Kidney (tissue), 14 donors: ENCODE measurements around the gene MYO15B. TPM values are rescaled to one million over a fixed set of nuclear protein-coding genes. Genes with fewer than 3 reads are reported as not detected.

Experiments used
- DNase-seq, 5 donors: peaks; one replicate each; pipeline ENCODE4 v3.0.0-alpha.2; 2013 to 2020
- FAIRE-seq: peaks from 2 replicates; lab custom pipeline; 2012; peaks lifted over from hg19 to GRCh38; lab: Jason Lieb, UNC
- H3K27ac ChIP-seq, 2 donors: one replicate each; pipeline ENCODE4 v1.7.0; 2013; ENCODE audit warnings: low read depth in 2 of 2, low read length in 2 of 2, inconsistent platforms in 1 of 2
- H3K27me3 ChIP-seq: one replicate; pipeline ENCODE4 v1.7.1; 2013; ENCODE audit warnings: low read length, inconsistent platforms; ENCODE audit not compliant: control insufficient read depth, insufficient read depth
- H3K36me3 ChIP-seq, 3 donors: one replicate each; pipeline versions ENCODE4 v1.7.0 to v1.7.1; 2013; ENCODE audit warnings: low read length in 3 of 3, control low read depth in 1 of 3, inconsistent platforms in 1 of 3; ENCODE audit not compliant: insufficient read depth in 3 of 3, control insufficient read depth in 2 of 3
- H3K4me1 ChIP-seq, 3 donors: one replicate each; pipeline versions ENCODE4 v1.7.0 to v1.7.1; 2013; ENCODE audit warnings: low read length in 3 of 3, inconsistent platforms in 1 of 3, low read depth in 1 of 3; ENCODE audit not compliant: control insufficient read depth in 2 of 3, insufficient read depth in 2 of 3
- H3K4me3 ChIP-seq, 3 donors: one replicate each; pipeline versions ENCODE4 v1.7.0 to v1.8.1; 2013; ENCODE audit warnings: low read length in 3 of 3, control low read depth in 1 of 3, inconsistent platforms in 1 of 3
- H3K9ac ChIP-seq, 3 donors: one replicate each; pipeline versions ENCODE4 v1.7.0 to v1.7.1; 2013; ENCODE audit warnings: low read length in 3 of 3, control low read depth in 1 of 3, inconsistent platforms in 1 of 3
- H3K9me3 ChIP-seq, 3 donors: one replicate each; pipeline versions ENCODE4 v1.7.0 to v1.7.1; 2013; ENCODE audit warnings: low read length in 3 of 3, control low read depth in 1 of 3, inconsistent platforms in 1 of 3; ENCODE audit not compliant: control insufficient read depth in 2 of 3, insufficient read depth in 1 of 3
- intact Hi-C: fragments of 100-400 bp; cut with DNase I; formaldehyde crosslinking; loops from one replicate; pipeline ENCODE4 v1.11.1; 2022
- polyA plus RNA-seq: library from polyadenylated mRNA; stranded (reverse); fragments of 350-450 nt; fragmentation: Illumina TruSeq; extraction: RNeasy Lipid Tissue Mini Kit (QIAGEN cat#74804); gene quantifications from one replicate; pipeline ENCODE4 v1.2.3, GENCODE V29; 2014; ENCODE audit warnings: low read depth, low replicate concordance; ENCODE audit not compliant: insufficient read depth
- total RNA-seq: library from RNA; stranded (reverse); fragmentation: NEBNext Ultra II Directional; extraction: Animal tissue kit (Norgen Biotek cat#: 25700); gene quantifications from one replicate; pipeline ENCODE4 v1.2.1, GENCODE V29; 2021
- TF ChIP-seq, protein P1 (sequence below): IDR thresholded peaks from 3 replicates; pipeline ENCODE4 v1.5.1; 2012; ENCODE audit warnings: mild to moderate bottlenecking, moderate library complexity, borderline replicate concordance; ENCODE audit not compliant: insufficient read depth; ENCODE audit errors: extremely low read depth
- donor health status: control.
- donor health status: control.
- donor health status: control.
- donor health status: control.
- donor health status: control.
- donor health status: DM: yes; HTN: yes; CAD: no.
- donor health status: Normal renal cell carcinoma (clear cell type).

Gene MYO15B
- total and polyA plus RNA-seq, 2 donors from 2014 or later, result 139 to 286 TPM

DNA sequence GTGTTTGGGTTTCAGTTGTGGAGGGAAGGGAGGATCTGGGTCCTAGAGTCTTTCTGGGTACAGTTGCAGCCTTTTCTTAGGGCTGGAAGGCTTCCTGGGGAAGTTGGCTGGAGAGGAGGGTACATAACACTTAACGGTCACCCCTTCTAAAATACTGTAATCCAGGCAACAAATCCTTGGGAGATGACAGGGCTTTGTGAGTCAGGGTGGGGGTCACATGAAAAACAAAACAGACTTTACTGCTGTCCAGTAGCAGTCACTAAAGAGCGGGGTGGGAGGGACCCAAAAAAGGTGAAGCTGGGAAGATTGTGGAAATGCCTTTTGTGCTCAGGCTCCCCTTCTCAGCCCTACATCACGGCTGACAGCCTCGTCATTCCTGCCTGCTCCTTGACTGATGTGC is 85.9 kb downstream of the MYO15B start:
- H3K9me3 ChIP-seq, result no peaks in the 10 kb centered on the region
- FAIRE-seq (no peak), DNase-seq (peak in 1 of 5 donors; percentile 0)
- TF ChIP-seq, protein P1, sequence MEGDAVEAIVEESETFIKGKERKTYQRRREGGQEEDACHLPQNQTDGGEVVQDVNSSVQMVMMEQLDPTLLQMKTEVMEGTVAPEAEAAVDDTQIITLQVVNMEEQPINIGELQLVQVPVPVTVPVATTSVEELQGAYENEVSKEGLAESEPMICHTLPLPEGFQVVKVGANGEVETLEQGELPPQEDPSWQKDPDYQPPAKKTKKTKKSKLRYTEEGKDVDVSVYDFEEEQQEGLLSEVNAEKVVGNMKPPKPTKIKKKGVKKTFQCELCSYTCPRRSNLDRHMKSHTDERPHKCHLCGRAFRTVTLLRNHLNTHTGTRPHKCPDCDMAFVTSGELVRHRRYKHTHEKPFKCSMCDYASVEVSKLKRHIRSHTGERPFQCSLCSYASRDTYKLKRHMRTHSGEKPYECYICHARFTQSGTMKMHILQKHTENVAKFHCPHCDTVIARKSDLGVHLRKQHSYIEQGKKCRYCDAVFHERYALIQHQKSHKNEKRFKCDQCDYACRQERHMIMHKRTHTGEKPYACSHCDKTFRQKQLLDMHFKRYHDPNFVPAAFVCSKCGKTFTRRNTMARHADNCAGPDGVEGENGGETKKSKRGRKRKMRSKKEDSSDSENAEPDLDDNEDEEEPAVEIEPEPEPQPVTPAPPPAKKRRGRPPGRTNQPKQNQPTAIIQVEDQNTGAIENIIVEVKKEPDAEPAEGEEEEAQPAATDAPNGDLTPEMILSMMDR, result no peak
- no peaks in the 10 kb centered on the region for H3K4me1 ChIP-seq
- H3K36me3 ChIP-seq, result peaks cover 3 to 47% (median 19%) of the 10 kb centered on the region in 3 donors
- intact Hi-C loops, result no loop called here
- H3K9ac ChIP-seq, result no peak overlapping the region
- H3K4me3 ChIP-seq, result no peak overlapping the region
- H3K27ac ChIP-seq, result no peak overlapping the region
- H3K27me3 ChIP-seq, result no peaks in the 10 kb centered on the region

Other genes with a start within 250 kb of the MYO15B start
- gene GRB2, start 182.1 kb upstream of the MYO15B start, total RNA-seq, result 119 TPM
- 65.3 TPM for gene GRB2, start 182.1 kb upstream of the MYO15B start, polyA plus RNA-seq
- gene TMEM94, start 131.2 kb upstream of the MYO15B start, total RNA-seq, result 82.6 TPM
- 49.6 TPM for gene TMEM94, start 131.2 kb upstream of the MYO15B start, polyA plus RNA-seq
- gene CASKIN2, start 72.3 kb upstream of the MYO15B start, total RNA-seq, result 98.6 TPM
- 25.0 TPM for gene CASKIN2, start 72.3 kb upstream of the MYO15B start, polyA plus RNA-seq
- 25.8 TPM for gene TSEN54, start 71.3 kb upstream of the MYO15B start, total RNA-seq
- gene TSEN54, start 71.3 kb upstream of the MYO15B start, polyA plus RNA-seq, result 33.8 TPM
- gene LLGL2, start 62.1 kb upstream of the MYO15B start, total RNA-seq, result 262 TPM
- gene LLGL2, start 62.1 kb upstream of the MYO15B start, polyA plus RNA-seq, result 181 TPM
- 8.0 TPM for gene SMIM5, start 45.6 kb downstream of the MYO15B start, total RNA-seq
- 63.0 TPM for gene SMIM5, start 45.6 kb downstream of the MYO15B start, polyA plus RNA-seq
- gene RECQL5, start 79.4 kb downstream of the MYO15B start, total RNA-seq, result 51.6 TPM
- 40.0 TPM for gene RECQL5, start 79.4 kb downstream of the MYO15B start, polyA plus RNA-seq
- gene SAP30BP, start 79.5 kb downstream of the MYO15B start, total RNA-seq, result 95.1 TPM
- 62.9 TPM for gene SAP30BP, start 79.5 kb downstream of the MYO15B start, polyA plus RNA-seq
- 149 TPM for gene ITGB4, start 133.7 kb downstream of the MYO15B start, total RNA-seq
- gene ITGB4, start 133.7 kb downstream of the MYO15B start, polyA plus RNA-seq, result 15.7 TPM
- 34.5 TPM for gene GALK1, start 177.4 kb downstream of the MYO15B start, total RNA-seq
- gene GALK1, start 177.4 kb downstream of the MYO15B start, polyA plus RNA-seq, result 105 TPM
- gene UNK, start 197.0 kb downstream of the MYO15B start, total RNA-seq, result 35.5 TPM
- 12.0 TPM for gene UNK, start 197.0 kb downstream of the MYO15B start, polyA plus RNA-seq